NCI-H1436 treated with DMSO at 0.1 percent for 48 hours (cell line): ENCODE measurements around the gene PLCL1.

Experiments used
- DNase-seq: peaks from one replicate; lab custom pipeline; 2025; lab: John Stamatoyannopoulos, UW

Gene PLCL1

DNA sequence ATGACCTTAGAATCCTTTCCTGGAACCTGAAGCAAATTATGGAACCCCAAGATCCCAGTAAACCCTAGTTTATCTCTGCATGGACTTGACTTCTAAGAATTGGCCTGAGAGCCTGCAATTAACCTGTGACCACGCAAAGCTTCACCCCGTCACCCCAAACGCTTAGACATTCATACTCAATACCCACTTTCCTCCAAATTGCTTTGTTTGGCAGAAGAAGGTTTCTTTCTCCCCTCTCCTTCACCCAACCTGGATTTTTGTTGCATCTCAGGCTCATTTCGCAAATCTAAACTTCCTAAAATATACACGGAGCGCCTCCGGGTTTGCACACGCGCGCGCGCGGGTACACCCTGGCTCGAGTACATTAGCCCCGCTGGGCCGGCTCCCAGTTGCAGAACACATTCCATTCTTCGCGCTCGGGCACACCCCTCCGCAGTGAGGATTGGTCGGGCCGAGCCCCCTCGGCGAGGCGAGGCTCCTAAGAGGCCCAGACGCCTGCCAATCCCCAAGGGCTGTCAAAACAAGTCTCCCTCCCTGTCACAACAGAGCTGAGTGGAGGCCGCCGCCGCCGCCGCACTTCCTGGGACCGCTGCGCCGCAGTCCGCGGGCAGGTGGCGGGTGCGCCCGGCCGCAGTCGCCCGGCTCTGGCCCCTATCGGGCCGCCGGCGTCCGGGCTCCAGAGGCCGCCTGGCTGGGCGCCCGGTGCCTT lies at the start of gene PLCL1:
TSS of gene PLCL1 (plus strand) at position 545 of the 709 bp plus-strand sequence.
- DNase-seq: peak; percentile 46

DNA sequence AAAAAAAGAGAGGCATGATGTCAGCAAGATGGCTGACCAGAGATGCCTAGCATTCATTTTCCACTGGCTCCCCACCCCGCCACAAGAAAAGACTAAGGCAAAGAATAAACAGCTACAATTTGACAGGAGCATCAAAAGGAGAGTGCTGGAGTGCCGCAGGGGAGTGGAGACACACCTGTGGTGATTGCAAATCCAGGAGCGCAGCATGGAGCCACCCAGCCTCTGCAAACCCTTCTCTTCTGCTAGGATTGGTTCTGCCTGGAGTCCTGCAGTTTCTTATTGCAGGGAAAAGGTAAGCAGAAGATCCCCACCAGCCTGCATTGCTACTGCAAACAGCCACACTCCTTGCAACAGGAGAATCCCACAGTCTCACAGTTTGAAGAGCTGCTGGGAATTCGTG lies 45.4 kb upstream of the PLCL1 start:
- DNase-seq: no peak

DNA sequence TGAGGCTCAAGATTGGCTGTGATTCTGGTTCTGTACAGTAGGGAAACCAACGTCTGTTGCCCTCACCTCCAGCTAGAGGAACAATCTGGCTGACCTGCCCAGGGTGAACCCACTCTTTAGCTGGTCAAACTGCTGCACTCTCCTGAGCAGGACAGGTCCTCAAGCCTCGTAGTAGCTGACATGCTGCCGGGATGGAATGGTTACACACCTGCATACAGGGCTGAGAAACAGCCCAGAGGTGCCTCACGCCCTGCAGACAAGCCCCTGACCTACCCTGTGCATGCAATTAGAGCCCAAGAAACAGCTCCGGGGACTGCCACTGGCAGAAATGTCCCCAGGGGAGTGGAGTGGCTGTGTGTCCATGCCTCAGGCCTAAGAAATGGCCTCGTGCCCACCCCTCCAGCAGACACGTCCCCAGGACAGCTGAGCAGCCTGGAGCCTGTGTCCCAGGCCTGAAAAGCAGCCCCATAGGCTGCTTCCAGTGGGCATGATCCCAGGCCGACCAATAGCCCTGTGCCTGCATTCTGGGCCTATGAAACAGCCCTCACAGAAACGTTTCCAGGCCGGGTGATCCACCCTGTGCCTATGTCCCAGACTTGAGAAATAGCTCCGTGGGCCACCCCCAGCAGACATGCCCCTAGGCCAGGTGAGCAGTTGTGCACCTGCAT lies 44.6 kb upstream of the PLCL1 start:
- DNase-seq: no peak

DNA sequence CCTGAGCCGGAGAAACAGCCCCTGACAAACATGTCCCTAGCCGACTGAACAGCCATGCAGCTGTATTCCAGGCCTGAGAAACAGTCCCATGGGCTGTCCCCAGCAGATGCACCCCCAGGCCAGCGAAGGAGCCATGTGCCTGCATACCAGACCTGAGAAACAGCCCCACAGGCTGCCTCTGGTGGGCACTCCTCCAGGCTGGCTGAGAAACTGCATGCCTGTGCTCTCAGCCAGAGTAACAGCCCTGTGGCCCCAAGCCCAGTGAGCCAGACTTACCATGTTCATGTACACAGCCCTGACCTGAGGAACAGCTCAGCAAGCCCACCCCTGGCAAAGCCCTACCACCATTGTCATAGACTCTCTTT lies 44.1 kb upstream of the PLCL1 start:
- DNase-seq: no peak

DNA sequence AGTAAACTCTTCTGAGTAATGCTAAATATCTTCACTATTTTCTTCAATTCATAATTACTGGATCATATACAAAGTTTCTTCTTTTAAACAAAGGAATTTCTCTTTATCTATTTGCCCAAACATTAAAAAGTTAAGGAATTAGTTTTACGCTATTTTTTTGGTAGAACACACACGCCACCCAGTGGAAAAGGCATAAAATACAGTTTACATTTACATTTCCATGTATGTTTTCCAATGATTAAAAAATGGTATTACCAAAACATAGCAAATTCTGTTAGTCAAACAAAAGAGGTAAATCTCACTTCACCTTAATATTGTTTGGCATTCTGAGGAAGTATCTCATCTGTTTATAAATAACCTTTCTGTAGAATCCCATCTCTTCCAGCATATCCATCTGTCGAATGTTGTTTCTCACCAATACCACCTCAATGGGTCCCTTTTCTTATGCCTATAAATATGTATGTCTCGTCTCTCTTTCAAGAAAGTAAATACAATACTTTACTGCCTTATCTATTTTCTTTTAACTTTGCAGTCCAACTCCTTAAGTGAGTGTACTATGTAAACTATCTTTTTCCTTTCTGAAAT lies 26.5 kb upstream of the PLCL1 start:
- DNase-seq: no peak

DNA sequence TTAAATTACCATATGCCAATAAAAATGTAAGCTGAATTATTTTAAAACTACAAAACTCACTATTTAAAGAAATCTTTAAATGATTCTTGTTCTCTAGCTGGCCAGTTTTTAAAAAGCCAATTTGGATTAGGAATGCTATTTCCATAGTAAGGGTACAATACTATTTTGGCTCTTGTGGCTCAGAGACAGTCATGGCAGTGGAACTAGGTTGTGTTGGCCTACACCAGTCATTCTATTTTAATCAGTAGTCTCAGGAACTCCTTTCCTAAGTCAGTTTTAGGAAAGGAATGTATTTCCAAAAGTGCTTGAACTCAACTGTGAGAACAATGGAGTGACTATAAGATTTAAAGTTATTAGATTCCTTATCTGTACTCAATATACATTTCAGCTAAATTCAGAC lies 25.1 kb upstream of the PLCL1 start:
- DNase-seq: no peak

DNA sequence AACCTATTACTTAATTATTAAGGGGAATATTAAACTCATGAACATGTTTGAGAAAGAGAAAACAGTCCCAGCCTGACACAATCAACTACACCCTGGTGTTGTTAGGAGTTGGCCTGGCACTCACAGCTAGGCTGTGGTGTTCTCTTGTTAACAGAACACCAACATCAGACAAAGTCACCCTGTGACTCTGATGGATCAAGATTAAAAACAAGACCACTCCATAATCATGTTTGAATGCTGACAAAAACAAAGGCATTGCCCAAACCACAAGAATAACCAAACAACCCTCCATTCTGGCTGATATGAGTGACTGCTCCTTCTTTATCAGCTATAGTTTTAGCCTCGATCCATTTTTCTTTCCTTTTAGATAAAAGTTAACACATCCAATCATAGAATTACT lies 22.3 kb upstream of the PLCL1 start:
- no peak for DNase-seq

DNA sequence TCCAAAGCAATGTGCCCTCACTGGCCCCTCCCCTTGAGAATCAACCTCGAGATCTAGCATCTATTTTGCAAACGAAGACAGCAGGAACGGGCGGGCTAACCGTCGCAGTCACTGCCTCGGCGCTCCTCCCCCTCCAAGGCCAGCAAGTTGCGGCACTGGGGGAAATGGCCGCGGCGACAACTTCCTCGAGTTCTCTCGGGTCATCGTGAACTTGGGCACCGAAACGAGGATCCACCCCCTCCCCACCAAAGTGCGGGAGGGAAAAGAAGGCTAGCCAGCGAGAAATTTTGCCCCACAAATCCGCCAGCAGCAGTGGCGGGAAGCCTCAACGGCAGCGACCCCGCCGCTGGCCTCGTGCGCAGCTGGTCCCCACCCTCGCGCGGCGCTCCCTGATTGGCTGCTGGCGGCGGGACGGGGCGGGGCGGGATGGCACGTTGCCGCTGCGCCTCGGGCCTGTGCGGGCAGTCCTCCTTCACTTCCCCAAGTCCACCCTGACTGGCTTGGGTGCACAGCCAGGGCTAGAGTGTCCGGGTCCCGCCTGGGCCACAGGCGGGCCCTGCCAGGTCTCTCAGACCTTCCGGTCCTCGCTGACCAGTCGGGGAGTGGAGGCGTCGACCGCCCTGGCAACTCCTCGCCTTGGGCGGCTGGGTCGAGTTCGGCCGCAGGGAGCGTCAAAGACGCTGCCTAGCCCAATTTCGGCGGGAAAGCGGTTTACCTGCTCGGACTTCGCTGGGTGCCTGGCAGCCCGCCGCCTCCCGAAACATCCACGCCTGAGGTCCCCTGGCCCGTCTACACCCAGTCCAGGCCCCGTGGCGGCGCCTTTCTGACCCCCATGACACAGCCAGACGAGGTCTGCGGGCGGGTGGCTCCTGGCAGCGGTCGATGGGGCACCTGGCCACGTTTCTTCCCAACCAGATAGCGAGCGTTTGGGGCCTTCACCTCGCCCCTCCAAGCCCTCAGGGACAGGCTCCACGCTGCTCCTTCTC lies 19.1 kb upstream of the PLCL1 start, which contains the start of gene BOLL:
TSS of gene BOLL (minus strand) at position 364 of the 986 bp plus-strand sequence. CDS start 3,469 bp downstream, outside the sequence.
- no peak for DNase-seq

DNA sequence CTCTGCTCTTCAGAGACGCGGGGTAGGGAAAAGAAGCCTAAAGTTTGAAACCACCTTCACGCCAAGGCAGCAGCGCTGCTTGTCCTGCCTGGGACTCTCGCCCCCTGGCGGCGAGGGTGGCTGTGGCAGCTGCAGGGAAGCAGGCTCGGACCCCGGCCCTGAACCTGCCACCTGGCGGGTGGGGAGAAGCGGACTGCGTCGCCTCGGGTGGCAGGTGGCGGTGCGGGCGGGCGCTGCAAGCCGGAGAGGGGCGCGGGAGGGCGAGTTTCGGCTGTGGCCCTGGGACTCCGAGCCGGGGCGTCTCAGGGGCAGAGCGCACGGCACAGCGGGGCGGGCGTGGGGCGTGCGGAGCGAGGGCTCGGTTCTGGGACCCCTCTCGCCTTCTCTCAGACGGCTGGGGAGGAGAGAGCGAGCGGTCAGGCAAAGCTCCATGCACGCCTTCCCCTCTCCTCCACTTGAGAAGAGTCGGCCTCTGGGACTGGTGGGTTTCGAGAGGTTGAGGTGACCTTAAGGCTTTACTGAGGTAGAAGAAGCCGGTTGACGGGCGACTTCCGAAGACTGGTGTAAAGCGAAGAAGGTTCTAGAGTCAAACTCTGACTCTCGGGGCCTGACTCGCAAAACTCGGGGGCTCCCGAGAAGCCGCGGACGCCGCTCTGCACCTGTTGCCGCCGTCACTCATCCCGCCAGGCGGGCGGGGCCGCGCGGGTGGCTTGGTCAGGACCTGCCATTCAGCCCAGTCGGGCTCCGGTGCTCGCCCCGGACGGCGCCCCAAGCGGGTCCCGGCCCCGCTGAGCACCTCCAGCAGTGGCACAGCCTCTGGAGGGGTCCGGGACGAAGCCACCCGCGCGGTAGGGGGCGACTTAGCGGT lies 18.1 kb upstream of the PLCL1 start:
- DNase-seq: no peak

DNA sequence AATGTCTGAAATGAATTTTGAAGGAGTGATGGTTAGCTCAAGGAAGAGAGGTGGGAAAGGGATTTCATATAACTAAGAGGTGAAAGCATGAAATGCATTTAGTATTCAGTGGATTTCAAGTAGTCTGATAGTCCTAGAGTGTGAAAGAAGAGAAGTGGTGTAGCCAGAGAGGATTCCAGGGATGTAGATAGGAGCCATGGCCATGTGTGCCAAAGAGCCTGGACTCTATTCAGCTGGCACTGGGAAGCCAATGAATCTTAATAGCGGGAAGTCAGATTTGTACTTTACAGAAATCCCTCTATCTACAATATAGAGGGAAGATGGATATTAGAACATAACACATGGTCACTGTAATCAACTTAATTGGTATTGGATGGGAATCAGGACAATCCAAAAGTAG lies 10.9 kb upstream of the PLCL1 start:
- DNase-seq: no peak

DNA sequence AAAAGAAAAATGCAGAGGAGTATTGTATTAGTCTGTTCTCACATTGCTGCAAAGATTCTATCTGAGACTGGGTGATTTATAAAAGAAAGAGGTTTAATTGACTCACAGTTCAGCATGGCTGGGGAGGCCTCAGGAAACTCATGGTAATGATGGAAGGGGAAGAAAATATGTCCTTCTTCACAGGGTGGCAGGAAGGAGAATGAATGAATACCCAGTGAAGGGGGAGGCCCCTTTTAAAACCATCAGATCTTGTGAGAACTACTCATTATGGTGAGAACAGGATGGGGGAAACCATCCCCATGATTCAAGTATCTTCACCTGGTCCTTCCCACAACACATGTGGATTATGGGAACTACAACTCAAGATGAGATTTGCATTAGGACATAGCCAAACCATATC lies 9.1 kb upstream of the PLCL1 start:
- no peak for DNase-seq

DNA sequence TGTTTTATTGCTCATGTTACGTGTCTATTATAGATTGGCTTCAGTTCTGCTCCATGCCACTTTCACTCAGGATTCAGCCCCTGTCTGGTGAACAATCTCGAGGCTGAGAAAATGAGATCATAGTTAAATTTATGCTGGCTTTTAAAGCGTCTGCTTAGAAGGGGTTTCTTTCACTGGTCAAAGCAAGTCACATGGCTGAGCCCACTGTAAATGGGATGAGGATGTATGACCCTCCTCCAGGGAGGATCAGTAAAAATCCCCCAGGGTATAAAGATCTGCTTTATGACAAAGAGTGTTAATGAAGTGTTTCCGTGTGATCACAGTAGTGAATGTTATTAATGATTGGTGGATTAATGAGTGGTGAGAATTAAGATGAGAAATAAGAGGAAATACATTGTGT lies 6.2 kb upstream of the PLCL1 start:
- no peak for DNase-seq

DNA sequence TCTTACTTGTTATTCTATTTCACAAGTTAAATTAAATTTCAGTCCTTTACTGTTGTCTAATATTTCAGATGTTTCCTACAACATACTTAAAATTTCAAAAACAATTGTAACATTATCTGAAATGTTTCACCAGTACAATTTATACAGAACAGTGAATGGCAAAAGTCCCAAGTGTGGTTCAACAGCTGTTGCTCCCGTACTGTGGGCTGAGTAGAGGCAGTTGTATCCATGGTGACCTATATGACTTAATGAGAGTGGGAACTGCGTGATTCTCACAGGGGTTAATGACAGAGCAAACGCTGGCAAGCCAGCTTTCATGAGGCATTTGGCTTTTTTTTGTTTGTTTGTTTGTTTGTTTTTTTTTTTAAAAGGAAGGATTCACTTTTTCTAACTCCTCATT lies 5.3 kb upstream of the PLCL1 start:
- no peak for DNase-seq

DNA sequence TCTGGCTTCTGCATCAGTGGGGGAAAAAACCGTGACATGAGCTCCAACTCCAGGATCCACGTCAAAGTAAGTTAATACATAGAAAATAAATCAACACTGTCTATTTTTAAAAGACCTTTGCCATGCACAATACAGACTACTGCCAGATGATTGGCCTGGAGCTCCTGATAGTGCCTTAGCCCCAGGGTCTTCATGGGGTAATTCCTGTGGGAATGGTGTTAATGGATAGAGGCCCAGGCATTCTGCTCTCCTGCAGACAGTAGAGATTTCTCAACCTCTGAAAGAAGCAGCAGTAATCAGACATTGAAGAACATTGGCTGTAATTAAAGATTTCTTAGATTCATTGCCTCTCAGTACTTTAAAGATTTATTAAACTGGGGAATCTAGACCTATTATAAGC lies 4.3 kb upstream of the PLCL1 start:
- no peak for DNase-seq

DNA sequence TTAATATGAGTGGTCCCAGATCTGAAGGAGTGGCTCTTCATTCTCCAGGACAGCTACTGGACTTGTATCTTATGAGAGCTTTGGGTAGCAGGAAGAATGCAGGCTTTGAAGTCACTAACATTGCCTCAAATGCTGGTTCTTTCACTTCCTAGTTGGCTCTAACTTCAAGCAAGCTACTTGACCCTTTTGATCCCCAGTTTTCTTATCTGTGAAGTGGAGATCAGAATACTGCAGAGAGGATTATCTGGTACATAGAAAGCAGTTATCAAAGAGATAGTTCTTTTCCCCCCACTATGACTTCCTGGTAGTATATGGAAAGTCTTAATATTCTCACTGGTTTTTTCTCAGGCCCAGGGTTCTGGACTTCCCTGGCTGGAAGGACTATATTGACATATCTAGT lies 3.4 kb upstream of the PLCL1 start:
- no peak for DNase-seq

DNA sequence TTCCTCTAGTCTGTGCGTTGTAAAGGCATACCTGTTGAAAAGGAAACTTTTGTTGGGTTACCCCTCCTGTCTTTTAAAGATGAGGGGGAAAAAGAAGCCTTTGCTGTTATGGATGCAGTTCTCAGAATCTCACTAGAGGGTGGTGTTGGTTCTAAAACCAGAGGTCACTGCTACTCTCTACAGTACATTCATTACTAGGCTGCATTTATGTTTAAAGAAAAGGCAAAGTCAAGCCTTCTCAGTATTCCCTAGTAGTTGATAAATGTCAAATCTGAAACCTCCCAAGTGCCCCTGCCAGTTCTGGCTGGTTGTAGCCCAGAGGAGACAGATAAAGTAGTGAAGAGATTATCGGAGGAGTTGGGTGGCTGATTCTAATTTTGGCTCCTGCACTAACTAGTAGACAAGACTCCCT lies 1.4 kb upstream of the PLCL1 start:
- no peak for DNase-seq

DNA sequence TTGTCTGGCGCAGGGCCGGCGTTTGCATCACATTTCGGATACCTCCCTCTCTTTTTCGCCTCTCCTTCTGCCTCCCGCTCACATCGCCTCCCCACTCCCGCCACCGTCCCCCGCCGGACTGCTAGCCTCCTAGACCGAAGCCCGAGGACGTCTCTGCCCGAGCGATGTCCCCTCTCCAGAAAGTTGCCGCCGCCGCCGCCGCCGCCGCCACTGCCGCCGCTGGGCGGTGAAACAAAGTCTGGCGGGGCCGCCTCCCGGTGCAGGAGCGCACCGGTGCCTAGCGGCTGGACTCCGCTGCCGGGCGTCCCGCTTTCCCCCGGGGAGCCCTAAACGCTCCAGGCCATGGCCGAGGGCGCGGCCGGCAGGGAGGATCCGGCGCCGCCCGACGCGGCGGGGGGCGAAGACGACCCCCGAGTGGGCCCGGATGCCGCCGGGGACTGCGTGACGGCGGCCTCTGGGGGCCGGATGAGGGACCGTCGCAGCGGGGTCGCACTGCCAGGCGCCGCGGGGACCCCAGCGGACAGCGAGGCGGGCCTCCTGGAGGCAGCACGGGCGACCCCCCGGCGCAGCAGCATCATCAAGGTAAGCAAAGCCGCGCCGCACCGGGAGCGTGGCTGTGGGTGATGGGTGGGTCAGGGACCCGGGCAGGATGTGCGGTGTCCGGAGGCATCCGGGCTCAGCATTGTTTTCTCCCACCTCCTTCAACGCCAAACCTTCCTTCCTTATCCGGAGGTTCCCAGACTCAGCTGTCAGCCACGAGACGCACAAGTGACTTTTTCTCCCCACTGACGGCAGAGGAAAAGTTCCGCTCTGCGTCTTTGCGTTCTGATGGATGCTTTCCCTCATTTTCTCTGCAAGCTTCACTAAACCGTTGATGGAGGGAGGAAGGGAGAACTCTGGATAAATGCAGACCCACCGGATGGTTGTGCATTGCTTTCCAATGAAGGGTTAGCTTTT lies 643 bp downstream of the PLCL1 start:
- no peak for DNase-seq

DNA sequence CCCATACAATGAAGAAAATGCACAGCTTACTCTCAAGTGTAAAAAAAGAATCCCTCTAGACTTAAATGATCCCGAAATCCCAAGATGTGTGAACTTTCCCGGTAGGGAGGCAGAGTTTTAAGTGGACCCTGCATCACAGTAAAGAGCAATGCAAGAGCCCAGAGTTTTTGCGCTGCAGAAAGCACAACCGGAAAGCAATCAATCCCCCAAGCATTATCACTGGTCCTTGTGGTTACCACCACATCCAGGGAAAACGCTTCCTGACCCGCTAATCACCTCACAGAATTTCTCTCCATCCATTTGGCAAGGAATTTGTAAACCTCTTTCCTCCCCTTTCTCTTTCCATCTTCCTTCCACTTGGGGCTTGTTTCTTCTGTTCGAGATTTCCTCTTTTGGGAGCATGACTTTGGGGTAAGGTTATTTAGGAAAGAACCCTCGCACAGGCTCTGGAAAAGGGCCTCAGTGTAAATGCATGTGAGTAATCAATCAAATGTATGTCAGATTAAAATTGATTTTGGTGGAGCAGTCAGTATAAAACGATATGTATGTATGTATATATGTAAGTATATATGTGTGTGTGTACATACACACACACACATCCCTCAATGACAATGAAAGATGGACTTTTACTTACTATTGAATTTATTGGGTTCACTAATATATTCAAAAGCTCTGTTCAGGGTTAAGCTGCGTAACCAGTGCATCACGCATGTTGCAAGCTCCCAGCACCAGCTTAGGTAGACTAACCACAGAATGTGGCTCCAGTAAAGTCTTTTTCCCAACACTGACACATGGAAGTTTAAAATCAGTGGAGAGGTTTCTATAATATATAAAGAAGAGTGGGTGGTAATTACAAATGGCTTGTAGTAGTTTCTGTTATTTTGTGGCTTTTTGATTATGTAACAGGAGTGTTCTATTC lies 1.6 kb downstream of the PLCL1 start:
- no peak for DNase-seq

DNA sequence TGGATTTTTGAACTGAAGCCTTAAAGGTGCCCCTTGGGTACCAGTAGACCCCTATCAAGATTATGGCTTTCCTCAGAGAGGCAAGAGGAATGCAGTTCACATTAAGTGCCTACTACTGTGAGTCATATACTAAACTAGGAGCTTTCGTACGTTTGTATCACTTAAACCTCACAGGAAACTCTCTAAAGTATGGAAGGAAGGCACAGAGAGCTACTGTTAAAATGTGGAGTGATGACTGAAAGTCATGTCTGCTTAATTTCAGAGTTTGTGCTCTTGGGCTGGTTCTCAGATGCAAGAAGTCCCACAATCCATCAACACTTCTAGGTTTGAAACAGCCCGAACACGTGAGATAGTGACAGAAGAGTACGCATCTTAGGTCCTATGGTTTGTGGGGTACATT lies 4.7 kb downstream of the PLCL1 start:
- DNase-seq: no peak
